Neuron (in vitro differentiated cells): ENCODE results near the gene TMEM250.
A peak's percentile ranks its signal among the peaks of the same experiment; 100 is the strongest.

Experiments used
- H2AFZ ChIP-seq: one replicate; pipeline ENCODE4 v1.6.1; 2013; ENCODE audit warnings: low read depth, mild to moderate bottlenecking, inconsistent platforms, low read length, moderate library complexity
- H3K27me3 ChIP-seq: one replicate; pipeline ENCODE4 v1.6.1; 2013; ENCODE audit warnings: low read length; ENCODE audit not compliant: insufficient read depth
- H3K36me3 ChIP-seq: one replicate; pipeline ENCODE4 v1.6.1; 2013; ENCODE audit warnings: low read length; ENCODE audit not compliant: insufficient read depth
- H3K4me1 ChIP-seq: one replicate; pipeline ENCODE4 v1.6.1; 2013; ENCODE audit warnings: low read length; ENCODE audit not compliant: insufficient read depth
- H3K4me3 ChIP-seq: 2 replicates; pipeline ENCODE4 v1.5.1; 2013; ENCODE audit warnings: mild to moderate bottlenecking, low read length, moderate library complexity
- H3K9me3 ChIP-seq: one replicate; pipeline ENCODE4 v1.6.1; 2013; ENCODE audit warnings: low read length

The TMEM250 gene

GRCh38 chr9:136133191-136133958 lies 14.7 kb upstream of the TMEM250 start:
- Histone ChIP-seq H2AFZ (no peak overlapping the region), H3K9me3 (no peaks in the 10 kb centered on the region), H3K36me3 (no peaks in the 10 kb centered on the region), H3K27me3 (peaks cover 81% of the 10 kb centered on the region), H3K4me1 (peaks cover 11% of the 10 kb centered on the region), H3K4me3 (peak overlapping the region; percentile 6)

- no peaks in the 10 kb centered on the region for H3K36me3 ChIP-seq
- no peak overlapping the region for H2AFZ ChIP-seq
- H3K9me3 ChIP-seq: no peaks in the 10 kb centered on the region
- peaks cover 11% of the 10 kb centered on the region for H3K4me1 ChIP-seq
- peaks cover 85% of the 10 kb centered on the region for H3K27me3 ChIP-seq
- no peak overlapping the region for H3K4me3 ChIP-seq
Measured at GRCh38 chr9:136132512-136133050, 13.9 kb upstream of the TMEM250 start.

GRCh38 chr9:136131629-136132511 lies 13.2 kb upstream of the TMEM250 start:
- no peak overlapping the region for H3K4me3 ChIP-seq
- H3K36me3 ChIP-seq: no peaks in the 10 kb centered on the region
- H2AFZ ChIP-seq: no peak overlapping the region
- peaks cover 11% of the 10 kb centered on the region for H3K4me1 ChIP-seq
- peaks cover 81% of the 10 kb centered on the region for H3K27me3 ChIP-seq
- H3K9me3 ChIP-seq: no peaks in the 10 kb centered on the region

- Histone ChIP-seq H3K27me3 (peaks cover 62% of the 10 kb centered on the region), H3K36me3 (no peaks in the 10 kb centered on the region), H3K4me3 (no peak overlapping the region), H3K4me1 (peaks cover 5% of the 10 kb centered on the region), H3K9me3 (no peaks in the 10 kb centered on the region), H2AFZ (no peak overlapping the region)
Measured at GRCh38 chr9:136129176-136129575, 10.5 kb upstream of the TMEM250 start.

GRCh38 chr9:136128436-136128835 lies 9.8 kb upstream of the TMEM250 start:
- no peaks in the 10 kb centered on the region for H3K36me3 ChIP-seq
- peaks cover 57% of the 10 kb centered on the region for H3K27me3 ChIP-seq
- H2AFZ ChIP-seq: no peak overlapping the region
- no peak overlapping the region for H3K4me3 ChIP-seq
- H3K9me3 ChIP-seq: no peaks in the 10 kb centered on the region
- peaks cover 2% of the 10 kb centered on the region for H3K4me1 ChIP-seq

- no peaks in the 10 kb centered on the region for H3K36me3 ChIP-seq
- H3K4me3 ChIP-seq: no peak overlapping the region
- peaks cover 50% of the 10 kb centered on the region for H3K27me3 ChIP-seq
- H3K4me1 ChIP-seq: peaks cover 4% of the 10 kb centered on the region
- H3K9me3 ChIP-seq: no peaks in the 10 kb centered on the region
- no peak overlapping the region for H2AFZ ChIP-seq
Measured at GRCh38 chr9:136127313-136127712, 8.6 kb upstream of the TMEM250 start.

- Histone ChIP-seq H3K36me3 (no peaks in the 10 kb centered on the region), H3K27me3 (peaks cover 30% of the 10 kb centered on the region), H2AFZ (no peak overlapping the region), H3K9me3 (no peaks in the 10 kb centered on the region), H3K4me1 (peaks cover 4% of the 10 kb centered on the region), H3K4me3 (no peak overlapping the region)
Measured at GRCh38 chr9:136124976-136125692, 6.5 kb upstream of the TMEM250 start.

GRCh38 chr9:136122425-136123383 lies 4.0 kb upstream of the TMEM250 start:
- no peak overlapping the region for H2AFZ ChIP-seq
- H3K9me3 ChIP-seq: no peaks in the 10 kb centered on the region
- peaks cover 12% of the 10 kb centered on the region for H3K4me1 ChIP-seq
- H3K36me3 ChIP-seq: no peaks in the 10 kb centered on the region
- peaks cover 11% of the 10 kb centered on the region for H3K27me3 ChIP-seq
- no peak overlapping the region for H3K4me3 ChIP-seq

GRCh38 chr9:136121801-136122200 lies 3.1 kb upstream of the TMEM250 start:
- H3K9me3 ChIP-seq: no peaks in the 10 kb centered on the region
- no peak overlapping the region for H2AFZ ChIP-seq

GRCh38 chr9:136120438-136120844 lies 1.8 kb upstream of the TMEM250 start:
- Histone ChIP-seq H3K4me3 (no peak overlapping the region), H3K27me3 (peaks cover 6% of the 10 kb centered on the region), H3K4me1 (peaks cover 20% of the 10 kb centered on the region), H3K9me3 (no peaks in the 10 kb centered on the region), H2AFZ (no peak overlapping the region), H3K36me3 (peaks cover 4% of the 10 kb centered on the region)

More at GRCh38 chr9:136121801-136122200, 3.1 kb upstream of the TMEM250 start:
- Histone ChIP-seq H3K36me3 (no peaks in the 10 kb centered on the region), H3K27me3 (peaks cover 6% of the 10 kb centered on the region), H3K4me3 (no peak overlapping the region), H3K4me1 (peaks cover 20% of the 10 kb centered on the region)

GRCh38 chr9:136119883-136120393 lies 1.3 kb upstream of the TMEM250 start:
- Histone ChIP-seq H3K9me3 (no peaks in the 10 kb centered on the region), H2AFZ (no peak overlapping the region), H3K4me3 (peak overlapping the region; percentile 70), H3K36me3 (peaks cover 4% of the 10 kb centered on the region), H3K27me3 (peaks cover 6% of the 10 kb centered on the region), H3K4me1 (peaks cover 20% of the 10 kb centered on the region)
